Breast epithelium (tissue), 3 donors: Measurements from ENCODE around the gene COA8.

Experiments
- CTCF ChIP-seq, 3 donors: fragments of 450-650 bp; IDR thresholded peaks; one replicate each; pipeline ENCODE4 v1.5.1; 2016 to 2017; ENCODE audit warnings: antibody characterized with exemption in 3 of 3, mild to moderate bottlenecking in 3 of 3, moderate library complexity in 3 of 3
- POLR2A ChIP-seq: fragments of 450-650 bp; IDR thresholded peaks from one replicate; pipeline ENCODE4 v1.6.1; 2016; ENCODE audit warnings: antibody characterized with exemption, mild to moderate bottlenecking, moderate library complexity
- POLR2AphosphoS5 ChIP-seq, 3 donors: sonication (generic); formaldehyde crosslinking; IDR thresholded peaks; one replicate each; pipeline ENCODE4 v1.6.1; 2017; ENCODE audit warnings: antibody characterized with exemption in 3 of 3

GRCh38 chr14:103516426-103517173 lies 46.2 kb upstream of the COA8 start:
- TF ChIP-seq POLR2A (no peak), POLR2AphosphoS5 (IDR thresholded peaks at IDR 0.05) (no peak), CTCF (IDR thresholded peaks at IDR 0.05) (no peak)
